ENCODE data around the gene ME2. TPM values are rescaled to one million over a fixed set of nuclear protein-coding genes. Genes with fewer than 3 reads are reported as not detected.

The ME2 gene
- total RNA-seq, 2 experiments from 2014 or later: 138 to 141 TPM

DNA sequence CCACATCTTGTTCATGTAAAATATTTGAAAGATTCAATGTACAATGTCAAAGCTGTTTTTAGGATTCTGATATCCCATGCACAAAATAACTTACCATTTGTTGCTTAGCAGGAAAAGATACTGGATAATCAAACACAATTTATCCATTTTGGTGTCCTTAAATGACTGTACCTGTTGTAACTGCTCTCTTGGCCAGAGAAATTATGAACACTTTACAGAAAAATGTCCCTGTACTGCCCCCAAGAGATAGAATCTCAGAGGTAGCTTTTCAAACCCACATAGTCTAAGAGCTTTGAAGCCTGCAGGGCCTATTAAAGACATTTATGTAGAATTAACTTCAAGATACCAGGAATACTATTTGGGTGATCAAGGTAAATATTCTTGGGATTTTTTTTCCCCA lies 12.2 kb upstream of the ME2 start:
- ChIA-PET POLR2A (interaction anchor here (1.0 kb wide), 1 partner anchor 11 kb away, joined by 4 read pairs; no protein-coding TSS in a partner anchor), CTCF (interaction anchor here (1.0 kb wide), 2 partner anchors 46 to 242 kb away, joined by 3 to 4 read pairs; no protein-coding TSS in a partner anchor)
- Mint-ChIP-seq H3K27ac (no peak overlapping the region), H3K9me3 (no peaks in the 10 kb centered on the region), H3K27me3 (peaks cover under 1% of the 10 kb centered on the region), H3K4me3 (no peak overlapping the region), H3K4me1 (ENCODE audit: low read depth) (no peaks in the 10 kb centered on the region), H3K36me3 (ENCODE audit: low read depth) (no peaks in the 10 kb centered on the region)
- DNase-seq (no peak), ATAC-seq (no peak)
- TF ChIP-seq, protein P1, sequence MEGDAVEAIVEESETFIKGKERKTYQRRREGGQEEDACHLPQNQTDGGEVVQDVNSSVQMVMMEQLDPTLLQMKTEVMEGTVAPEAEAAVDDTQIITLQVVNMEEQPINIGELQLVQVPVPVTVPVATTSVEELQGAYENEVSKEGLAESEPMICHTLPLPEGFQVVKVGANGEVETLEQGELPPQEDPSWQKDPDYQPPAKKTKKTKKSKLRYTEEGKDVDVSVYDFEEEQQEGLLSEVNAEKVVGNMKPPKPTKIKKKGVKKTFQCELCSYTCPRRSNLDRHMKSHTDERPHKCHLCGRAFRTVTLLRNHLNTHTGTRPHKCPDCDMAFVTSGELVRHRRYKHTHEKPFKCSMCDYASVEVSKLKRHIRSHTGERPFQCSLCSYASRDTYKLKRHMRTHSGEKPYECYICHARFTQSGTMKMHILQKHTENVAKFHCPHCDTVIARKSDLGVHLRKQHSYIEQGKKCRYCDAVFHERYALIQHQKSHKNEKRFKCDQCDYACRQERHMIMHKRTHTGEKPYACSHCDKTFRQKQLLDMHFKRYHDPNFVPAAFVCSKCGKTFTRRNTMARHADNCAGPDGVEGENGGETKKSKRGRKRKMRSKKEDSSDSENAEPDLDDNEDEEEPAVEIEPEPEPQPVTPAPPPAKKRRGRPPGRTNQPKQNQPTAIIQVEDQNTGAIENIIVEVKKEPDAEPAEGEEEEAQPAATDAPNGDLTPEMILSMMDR (IDR thresholded peaks at IDR 0.05): no peak
- intact Hi-C loops (cut with micrococcal nuclease): no loop called here

DNA sequence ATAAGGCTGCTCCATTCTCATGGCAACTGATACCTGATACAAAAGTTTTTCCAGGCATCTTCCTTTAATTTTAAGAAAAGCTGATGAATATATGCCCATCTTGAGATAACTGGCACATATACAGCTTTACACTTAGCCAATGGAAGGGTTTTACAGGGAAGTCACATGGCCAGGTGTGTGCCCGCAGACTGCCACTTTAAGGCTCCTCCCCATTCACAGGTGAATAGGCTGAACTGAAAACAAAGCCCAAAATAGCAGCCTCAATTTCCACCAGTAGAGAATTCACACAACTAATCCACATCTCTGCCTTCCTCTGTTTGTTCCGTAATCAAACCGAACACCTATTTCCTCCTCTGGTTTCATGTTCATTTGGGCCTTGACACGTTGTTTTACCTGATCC lies 9.8 kb upstream of the ME2 start:
- DNase-seq: no peak
- Mint-ChIP-seq H3K4me1 (ENCODE audit: low read depth) (no peaks in the 10 kb centered on the region), H3K36me3 (ENCODE audit: low read depth) (no peaks in the 10 kb centered on the region), H3K4me3 (no peak overlapping the region), H3K27ac (no peak overlapping the region), H3K9me3 (no peaks in the 10 kb centered on the region), H3K27me3 (peaks cover 3% of the 10 kb centered on the region)
- POLR2A ChIA-PET: no interaction called here
- no peak for ATAC-seq
- TF ChIP-seq, protein P1 (IDR thresholded peaks at IDR 0.05): no peak
- intact Hi-C loops (cut with micrococcal nuclease): no loop called here
- CTCF ChIA-PET: no interaction called here

DNA sequence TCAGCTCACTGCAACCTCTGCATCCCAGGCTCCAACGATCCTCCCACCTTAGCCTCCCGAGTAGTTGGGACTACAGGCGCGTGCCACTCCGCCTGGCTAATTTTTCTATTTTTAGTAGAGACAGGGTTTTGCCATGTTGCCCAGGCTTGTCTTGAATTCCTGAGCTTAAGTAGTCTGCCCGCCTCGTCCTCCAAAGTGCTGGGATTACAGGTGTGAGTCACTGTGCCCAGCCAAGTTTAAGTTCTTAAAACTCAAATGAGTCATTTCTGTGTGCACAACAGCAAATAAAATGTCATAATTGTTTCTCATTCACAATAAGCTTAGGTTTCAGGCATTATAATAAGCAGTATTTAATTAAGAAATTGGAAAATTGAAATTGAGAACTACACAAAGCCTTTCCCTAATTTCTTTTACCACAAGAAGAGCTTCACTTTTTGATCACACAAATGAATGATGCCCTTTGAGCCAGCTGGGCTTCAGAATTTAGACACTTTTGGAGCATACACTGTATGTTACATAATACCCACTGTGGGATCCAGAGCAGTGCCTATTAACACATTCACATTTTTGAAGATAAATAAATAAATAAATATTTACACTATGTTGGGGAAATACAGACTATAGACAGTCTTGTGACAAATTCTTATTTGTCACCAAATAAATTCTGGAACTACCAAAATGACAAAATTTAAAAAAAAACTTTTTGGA lies 8.6 kb upstream of the ME2 start:
- POLR2A ChIA-PET: no interaction called here

DNA sequence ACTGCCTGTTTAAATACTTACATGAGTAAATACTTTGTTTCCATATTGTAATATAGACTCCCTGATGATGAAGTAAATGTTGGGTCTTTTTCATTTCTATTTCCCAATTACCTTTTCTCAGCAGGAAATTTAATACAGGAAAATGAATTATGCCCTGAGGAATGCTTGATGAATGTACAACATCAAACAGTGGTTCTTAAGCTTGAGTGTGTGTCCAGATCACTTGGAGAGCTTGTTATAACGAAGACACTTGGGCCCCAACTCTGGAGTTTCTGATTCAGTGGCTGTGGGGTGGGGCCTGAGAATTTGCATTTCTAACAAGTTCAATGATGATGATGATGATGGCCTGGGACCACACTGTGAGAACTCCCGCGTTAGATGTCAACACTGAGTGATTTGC lies 7.1 kb upstream of the ME2 start:
- POLR2A ChIA-PET: no interaction called here
- intact Hi-C loops (cut with micrococcal nuclease): no loop called here
- CTCF ChIA-PET: interaction anchor here (1.0 to 1.2 kb wide), 2 partner anchors 52 to 180 kb away, joined by 3 to 4 read pairs; partner anchors contain the start of gene MRO

More for the DNA sequence above, 8.6 kb upstream of the ME2 start:
- DNase-seq: no peak
- CTCF ChIA-PET: interaction anchor here (2.0 kb wide), 1 partner anchor 52 kb away, joined by 6 read pairs; no protein-coding TSS in a partner anchor
- Mint-ChIP-seq H3K4me3 (no peak overlapping the region), H3K9me3 (no peaks in the 10 kb centered on the region), H3K27ac (no peak overlapping the region), H3K27me3 (peaks cover 3% of the 10 kb centered on the region), H3K4me1 (ENCODE audit: low read depth) (no peaks in the 10 kb centered on the region), H3K36me3 (ENCODE audit: low read depth) (no peaks in the 10 kb centered on the region)
- no peak for ATAC-seq
- TF ChIP-seq, protein P1 (IDR thresholded peaks at IDR 0.05): no peak
- intact Hi-C loops (cut with micrococcal nuclease): no loop called here

More for the DNA sequence above, 7.1 kb upstream of the ME2 start:
- ATAC-seq: no peak
- H3K27ac Mint-ChIP-seq: no peak overlapping the region
- H3K4me3 Mint-ChIP-seq: no peak overlapping the region
- no peaks in the 10 kb centered on the region for H3K9me3 Mint-ChIP-seq
- peaks cover 3% of the 10 kb centered on the region for H3K27me3 Mint-ChIP-seq
- H3K4me1 Mint-ChIP-seq (ENCODE audit: low read depth): no peaks in the 10 kb centered on the region
- TF ChIP-seq, protein P1 (IDR thresholded peaks at IDR 0.05): no peak
- no peaks in the 10 kb centered on the region for H3K36me3 Mint-ChIP-seq (ENCODE audit: low read depth)
- DNase-seq: no peak

Measured in activated CD8-positive, alpha-beta T cell treated with anti-CD3 and anti-CD28 coated beads for 36 hours (primary cell).